Activated CD8-positive, alpha-beta memory T cell treated with anti-CD3 and anti-CD28 coated beads for 36 hours (primary cell): ENCODE data around the gene SPPL2B. TPM values are rescaled to one million over a fixed set of nuclear protein-coding genes. Genes with fewer than 3 reads are reported as not detected.
"Not testable (repeated sequence)": the region's sequence is repeated elsewhere in the genome, so short reads cannot be mapped to it uniquely, and the experiment has no call there.

Source experiments
- CTCF ChIA-PET: fragments of 350-600 bp; sonication (Branson Sonifier 250); formaldehyde crosslinking; loops from one replicate; lab custom pipeline; 2021; ENCODE audit warnings: antibody characterized with exemption; lab: Charles Lee
- POLR2A ChIA-PET: fragments of 350-600 bp; sonication (Branson Sonifier 250); formaldehyde crosslinking; loops from one replicate; lab custom pipeline; 2021; ENCODE audit warnings: antibody characterized with exemption; lab: Charles Lee
- total RNA-seq, 2 experiments: library from RNA; stranded (reverse); gene quantifications; one replicate each; pipeline ENCODE4 v1.2.3, GENCODE V29; 2021

Gene SPPL2B
- total RNA-seq, 2 experiments from 2014 or later = 44.5 to 45.0 TPM

- ChIA-PET CTCF (no interaction called here), POLR2A (no interaction called here)
These were observed 59.1 kb downstream of the SPPL2B start for GRCh38 chr19:2387367-2388288.

DNA sequence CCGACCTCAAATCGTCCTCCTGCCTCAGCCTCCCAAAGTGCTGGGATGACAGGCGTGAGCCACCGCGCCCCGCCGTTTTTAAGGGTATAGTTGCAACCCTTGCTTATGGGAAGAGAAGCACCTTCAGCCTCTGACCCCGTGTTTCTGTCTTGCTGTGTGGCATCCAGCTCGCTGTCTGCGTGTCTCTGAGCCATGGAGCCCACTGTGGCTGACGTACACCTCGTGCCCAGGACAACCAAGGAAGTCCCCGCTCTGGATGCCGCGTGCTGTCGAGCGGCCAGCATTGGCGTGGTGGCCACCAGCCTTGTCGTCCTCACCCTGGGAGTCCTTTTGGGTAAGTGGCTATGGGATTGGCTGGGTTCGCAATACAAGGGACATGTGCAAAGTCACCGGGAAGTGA is 61.1 kb downstream of the SPPL2B start:
- ChIA-PET POLR2A (interaction anchor here (0.7 kb wide), 1 partner anchor 392 kb away, joined by 4 read pairs; no protein-coding TSS in a partner anchor), CTCF (interaction anchor here (0.7 kb wide), 1 partner anchor 9 kb away, joined by 3 read pairs; no protein-coding TSS in a partner anchor)

DNA sequence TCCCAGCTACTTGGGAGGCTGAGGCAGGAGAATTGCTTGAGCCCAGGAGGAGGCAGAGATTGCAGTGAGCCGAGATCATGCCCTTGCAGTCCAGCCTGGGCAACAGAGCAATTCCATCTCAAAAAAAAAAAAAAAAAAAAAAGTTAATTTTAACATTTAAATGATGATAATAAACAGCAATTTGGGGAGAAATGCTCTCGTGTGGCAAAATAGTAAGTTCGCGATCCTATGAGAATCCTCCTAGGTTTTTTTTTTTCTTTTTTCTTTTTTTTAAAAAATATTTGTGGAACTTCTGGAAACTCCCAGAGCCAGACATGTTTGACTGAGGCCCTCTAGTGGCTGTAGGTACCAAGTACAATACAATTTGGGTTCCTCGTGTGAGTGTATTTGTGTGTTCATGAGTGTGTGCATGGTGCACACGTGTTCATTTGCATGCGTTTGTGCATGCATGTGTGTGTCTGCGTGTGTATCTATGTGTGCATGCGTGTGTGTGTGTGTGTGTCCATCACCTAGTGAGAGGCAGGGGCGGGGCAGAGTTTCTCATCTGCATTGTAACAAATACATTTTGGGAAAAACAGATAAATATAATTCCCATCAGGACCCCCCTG is 62.7 kb downstream of the SPPL2B start:
- ChIA-PET POLR2A (interaction anchor here (0.7 kb wide), 1 partner anchor 554 kb away, joined by 7 read pairs; the partner anchor contains the start of gene ZNF77), CTCF (interaction anchor here (0.6 to 1.5 kb wide), 12 partner anchors 53 to 1042 kb away, joined by 3 to 5 read pairs (median 3); no protein-coding TSS in a partner anchor)

DNA sequence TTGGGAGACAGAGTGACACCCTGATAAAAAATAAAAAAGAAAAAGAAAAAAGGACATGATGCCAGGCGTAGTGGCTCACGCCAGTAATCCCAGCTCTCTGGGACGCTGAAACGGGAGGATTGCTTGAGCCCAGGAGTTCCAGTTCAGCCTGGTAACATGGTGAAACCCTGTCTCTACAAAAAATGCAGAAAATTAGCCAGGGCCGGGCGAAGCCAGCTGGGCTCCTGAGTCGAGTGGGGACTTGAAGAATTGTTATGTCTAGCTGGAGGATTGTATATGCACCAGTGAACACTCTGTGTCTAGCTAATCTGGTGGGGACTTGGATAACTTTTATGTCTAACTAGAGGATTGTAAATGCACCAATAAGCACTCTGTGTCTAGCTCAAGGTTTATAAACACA is 63.9 kb downstream of the SPPL2B start:
- ChIA-PET CTCF (interaction anchor here (0.8 to 1.2 kb wide), 3 partner anchors 236 to 263 kb away, joined by 3 to 4 read pairs (median 3); no protein-coding TSS in a partner anchor), POLR2A (no interaction called here)

GRCh38 chr19:2392899-2393298 is 64.4 kb downstream of the SPPL2B start:
- POLR2A ChIA-PET = not testable (repeated sequence)
- CTCF ChIA-PET = interaction anchor here (1.2 kb wide), 1 partner anchor 237 kb away, joined by 3 read pairs; no protein-coding TSS in a partner anchor

GRCh38 chr19:2394054-2394441 is 65.6 kb downstream of the SPPL2B start:
- ChIA-PET CTCF (interaction anchor here (0.6 to 1.0 kb wide), 2 partner anchors 243 to 1185 kb away, joined by 3 read pairs; no protein-coding TSS in a partner anchor), POLR2A (interaction anchor here (0.5 to 0.6 kb wide), 3 partner anchors 44 to 697 kb away, joined by 3 read pairs; no protein-coding TSS in a partner anchor)

DNA sequence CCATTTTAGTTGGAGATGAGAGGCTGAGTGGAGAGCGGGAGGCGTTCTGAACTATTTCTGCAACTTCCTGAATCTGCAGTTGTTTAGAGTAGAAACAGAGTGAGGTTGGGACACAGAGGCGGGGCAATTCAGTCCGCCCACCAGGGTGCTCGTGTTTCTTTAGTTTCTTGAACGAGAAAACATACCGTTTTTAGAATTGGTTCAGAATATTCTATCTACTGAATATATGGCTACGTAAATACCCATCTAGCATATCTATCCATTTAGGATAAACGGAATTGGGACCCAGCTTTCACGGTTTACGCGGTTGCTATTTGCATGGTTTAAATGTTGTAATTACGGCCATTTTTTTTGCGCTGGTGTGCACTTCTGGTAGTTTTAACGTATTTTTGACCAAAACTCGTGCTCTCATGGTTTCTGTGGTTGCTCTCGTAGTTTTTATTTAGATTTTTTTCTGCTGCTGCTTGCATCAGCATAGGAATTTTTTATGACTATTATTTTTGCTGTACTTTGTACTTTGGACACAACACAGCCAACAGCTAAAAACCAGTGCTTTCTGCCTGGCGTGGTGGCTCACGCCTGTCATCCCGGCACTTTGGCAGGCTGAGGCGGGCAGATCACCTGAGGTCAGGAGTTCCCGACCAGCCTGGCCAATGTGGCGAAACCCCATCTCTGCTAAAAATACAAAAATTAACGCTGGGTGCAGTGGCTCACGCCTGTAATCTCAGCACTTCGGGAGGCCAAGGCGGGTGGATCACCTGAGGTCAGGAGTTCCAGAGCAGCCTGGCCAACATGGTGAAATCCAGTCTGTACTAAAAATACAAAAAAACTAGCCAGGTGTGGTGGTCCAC is 66.2 kb downstream of the SPPL2B start:
- ChIA-PET CTCF (interaction anchor here (1.0 kb wide), 1 partner anchor 243 kb away, joined by 3 read pairs; no protein-coding TSS in a partner anchor), POLR2A (interaction anchor here (0.6 kb wide), 1 partner anchor 698 kb away, joined by 3 read pairs; no protein-coding TSS in a partner anchor)

- CTCF ChIA-PET, POLR2A ChIA-PET: not testable (repeated sequence)
These were observed 66.9 kb downstream of the SPPL2B start for GRCh38 chr19:2395293-2395829.

- ChIA-PET POLR2A (interaction anchor here (0.7 kb wide), 1 partner anchor 583 kb away, joined by 5 read pairs; no protein-coding TSS in a partner anchor), CTCF (interaction anchor here (0.6 kb wide), 1 partner anchor 250 kb away, joined by 4 read pairs; no protein-coding TSS in a partner anchor)
These were observed 68.7 kb downstream of the SPPL2B start for GRCh38 chr19:2397173-2397572.

- ChIA-PET POLR2A (interaction anchor here (0.6 kb wide), 1 partner anchor 391 kb away, joined by 4 read pairs; no protein-coding TSS in a partner anchor), CTCF (interaction anchor here (0.6 kb wide), 2 partner anchors 9 to 34 kb away, joined by 3 read pairs; no protein-coding TSS in a partner anchor)
These were observed 70.3 kb downstream of the SPPL2B start for GRCh38 chr19:2398735-2399305.

GRCh38 chr19:2399582-2399981 is 71.1 kb downstream of the SPPL2B start:
- ChIA-PET POLR2A (no interaction called here), CTCF (no interaction called here)

Other genes with a start within 250 kb of the SPPL2B start
- gene MOB3A, start 232.4 kb upstream of the SPPL2B start, total RNA-seq = 100 to 1,000 TPM; 173 to 181 TPM
- gene IZUMO4, start 231.8 kb upstream of the SPPL2B start, total RNA-seq = 1 to 10 TPM; 7.5 to 8.5 TPM
- 100 to 1,000 TPM in 1 of 2 experiments, 10 to 100 TPM in 1; 94.2 to 103 TPM for gene AP3D1, start 177.1 kb upstream of the SPPL2B start, total RNA-seq
- gene DOT1L, start 164.8 kb upstream of the SPPL2B start, total RNA-seq = 10 to 100 TPM; 84.1 to 86.3 TPM
- gene PLEKHJ1, start 92.4 kb upstream of the SPPL2B start, total RNA-seq = 10 to 100 TPM; 87.0 to 90.6 TPM
- gene SF3A2, start 91.9 kb upstream of the SPPL2B start, total RNA-seq = 100 to 1,000 TPM; 133 to 142 TPM
- gene AMH, start 79.4 kb upstream of the SPPL2B start, total RNA-seq = 1 to 10 TPM; 5.9 to 6.3 TPM
- gene JSRP1, start 72.3 kb upstream of the SPPL2B start, total RNA-seq = 1 to 10 TPM in 1 of 2 experiments, under 1 TPM in 1; 0.61 to 1.3 TPM
- under 1 TPM in 1 of 2 experiments, not detected in 1; 0.06 TPM for gene PEAK3, start 46.5 kb upstream of the SPPL2B start, total RNA-seq
- gene LINGO3, start 20.5 kb upstream of the SPPL2B start, total RNA-seq = under 1 TPM; 0.15 to 0.17 TPM
- 100 to 1,000 TPM; 170 to 175 TPM for gene LSM7, start 98 bp upstream of the SPPL2B start, total RNA-seq
- gene TMPRSS9, start 31.6 kb downstream of the SPPL2B start, total RNA-seq = not detected
- gene TIMM13, start 98.9 kb downstream of the SPPL2B start, total RNA-seq = 100 to 1,000 TPM; 165 to 172 TPM
- 100 to 1,000 TPM; 111 to 112 TPM for gene LMNB2, start 128.3 kb downstream of the SPPL2B start, total RNA-seq
- 10 to 100 TPM; 30.8 to 31.6 TPM for gene GADD45B, start 147.4 kb downstream of the SPPL2B start, total RNA-seq